HG03196 (cell line): Measurements from ENCODE around the gene GRPR.
"Not testable (repeated sequence)": the region's sequence is repeated elsewhere in the genome, so short reads cannot be mapped to it uniquely, and the experiment has no call there.

Source experiments
- ATAC-seq: cut with Tn5 transposase; IDR thresholded peaks from one replicate; pipeline ENCODE4 v1.9.1; 2021; ENCODE audit not compliant: unreplicated experiment

The GRPR gene

DNA sequence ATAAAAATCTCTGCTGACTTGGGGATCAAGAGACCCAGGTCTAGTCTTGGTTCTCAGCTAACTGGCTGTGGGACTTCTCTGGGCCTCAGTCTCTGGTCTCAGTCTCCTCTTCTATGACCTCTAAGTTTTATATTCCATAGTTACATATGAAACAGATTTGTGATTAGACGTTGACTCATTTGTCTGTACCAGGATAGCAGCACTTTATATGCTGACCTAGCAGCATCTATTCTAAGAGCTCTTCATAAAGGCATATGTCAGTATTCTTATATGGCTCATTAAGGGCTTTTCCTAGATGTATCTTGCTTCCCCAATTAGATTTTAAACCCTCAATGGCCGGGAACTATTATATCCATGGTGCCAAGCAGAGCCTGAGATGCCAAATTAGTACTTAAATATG lies 12.7 kb downstream of the GRPR start:
- ATAC-seq = no peak

GRCh38 chrX:16137416-16138107 lies 14.2 kb downstream of the GRPR start:
- peak; percentile 64 for ATAC-seq

GRCh38 chrX:16138108-16138427 lies 14.7 kb downstream of the GRPR start:
- ATAC-seq = peak; percentile 43

DNA sequence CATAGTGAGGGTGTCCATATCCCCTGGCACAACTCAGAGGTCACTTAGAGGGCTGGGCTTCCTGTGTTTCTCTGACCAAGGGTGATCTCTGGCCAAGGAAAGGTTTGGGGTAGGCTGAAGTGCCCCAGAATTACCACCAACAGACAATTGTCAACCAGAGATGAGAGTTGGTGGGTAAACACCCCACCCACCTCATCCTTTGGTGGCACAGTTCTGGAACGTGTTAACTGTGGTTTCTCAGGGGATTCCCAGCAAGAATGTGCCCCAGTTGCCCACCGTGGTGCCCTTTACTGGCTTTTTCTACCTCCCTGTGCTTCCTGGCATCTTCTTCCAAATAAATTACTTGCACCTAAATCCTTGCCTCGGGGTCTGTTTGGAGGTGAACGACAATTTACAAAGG lies 17.1 kb downstream of the GRPR start:
- ATAC-seq = no peak

- no peak for ATAC-seq
Observed at GRCh38 chrX:16140983-16141382, 17.6 kb downstream of the GRPR start.

DNA sequence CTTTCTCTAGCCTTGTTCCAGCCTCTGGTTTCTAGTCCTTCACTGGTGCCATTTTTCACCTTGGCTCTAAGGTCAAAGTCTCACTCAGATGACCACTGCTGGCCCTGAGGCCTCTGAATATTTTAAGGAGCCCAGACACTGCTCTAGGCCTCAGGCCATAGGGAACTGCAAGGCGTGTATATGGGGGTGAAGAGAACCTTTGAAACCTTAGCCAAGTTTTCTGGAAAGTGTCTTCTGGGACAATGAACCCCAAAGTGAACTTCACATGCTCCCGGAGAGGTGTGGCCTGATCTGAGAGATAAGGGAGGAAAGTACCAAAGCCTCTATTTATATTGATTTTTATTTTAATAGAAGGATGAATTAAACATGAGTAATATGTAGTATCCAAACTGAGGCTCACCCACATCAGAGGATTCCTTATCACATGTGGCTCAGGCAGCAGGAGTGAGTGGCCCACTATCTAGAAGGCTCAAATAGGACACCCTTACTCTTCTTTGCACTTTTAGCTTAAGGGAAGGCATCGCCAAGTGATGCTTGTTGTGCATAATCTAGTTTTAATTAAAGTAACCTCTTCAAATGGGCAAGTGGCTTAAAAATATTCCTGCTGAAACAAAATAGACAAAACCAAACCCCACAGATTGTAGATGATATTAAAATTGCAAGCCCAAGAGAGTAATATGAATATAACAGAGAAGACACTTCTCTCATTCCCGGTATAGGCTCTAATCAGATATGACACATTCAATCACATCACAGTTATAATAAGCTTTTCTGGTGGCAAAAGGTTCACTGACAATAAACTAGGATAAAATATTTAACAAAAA lies 18.3 kb downstream of the GRPR start:
- no peak for ATAC-seq

GRCh38 chrX:16142246-16142558 lies 18.8 kb downstream of the GRPR start:
- no peak for ATAC-seq

DNA sequence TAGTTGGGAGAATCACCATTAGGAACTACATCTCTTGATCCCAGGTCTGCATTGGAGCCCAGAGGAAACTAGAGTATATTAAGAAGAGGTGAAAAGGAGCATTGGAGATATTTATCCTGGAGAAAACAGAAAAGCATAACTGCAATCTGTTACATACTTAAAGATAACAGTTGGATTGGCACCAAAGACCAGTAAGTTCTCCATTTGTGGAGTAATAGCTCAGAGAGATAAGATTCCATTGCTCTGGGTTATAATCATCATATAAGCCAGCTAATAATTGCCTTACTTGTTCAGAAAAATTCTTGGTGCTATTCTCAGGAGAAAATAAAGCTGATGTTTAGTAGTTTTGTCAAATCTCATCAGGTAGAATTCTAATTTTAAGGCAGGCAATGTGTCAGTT lies 20.6 kb downstream of the GRPR start:
- ATAC-seq = no peak

DNA sequence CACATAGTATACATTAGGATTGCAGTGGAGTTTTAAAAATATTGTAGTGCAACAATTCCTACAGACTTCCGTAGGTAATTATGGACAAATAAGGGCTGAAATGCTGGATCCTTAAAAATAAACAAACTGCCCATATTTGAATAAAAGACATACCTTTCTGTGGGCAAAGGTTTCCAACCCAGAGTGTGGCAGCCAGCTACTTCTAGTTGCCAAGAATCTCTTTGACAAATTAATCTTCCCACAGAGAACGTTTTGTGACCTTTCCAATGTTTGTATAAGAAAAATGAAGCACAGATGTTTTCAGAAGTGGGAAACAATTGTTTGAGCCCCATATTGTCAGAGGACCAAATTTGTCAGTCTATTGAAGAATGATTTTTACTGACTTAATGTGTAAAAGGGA lies 21.1 kb downstream of the GRPR start:
- no peak for ATAC-seq

DNA sequence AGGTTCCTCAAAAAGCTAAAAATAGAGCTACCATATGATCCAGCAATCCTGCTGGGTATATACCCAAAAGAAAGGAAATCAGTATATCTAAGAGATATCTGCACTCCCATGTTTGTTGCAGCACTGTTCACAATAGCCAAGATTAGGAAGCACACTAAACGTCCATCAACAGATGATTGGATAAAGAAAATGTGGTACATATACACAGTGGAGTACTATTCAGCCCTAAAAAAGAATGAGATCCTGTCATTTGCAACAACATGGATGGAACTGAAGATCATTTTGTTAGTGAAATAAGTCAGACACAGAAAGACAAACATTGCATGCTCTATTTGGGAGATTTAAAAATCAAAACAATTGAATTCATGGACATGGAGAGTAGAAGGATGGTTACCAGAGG lies 21.7 kb downstream of the GRPR start:
- ATAC-seq = not testable (repeated sequence)

- no peak for ATAC-seq
Observed at GRCh38 chrX:16145656-16146055, 22.3 kb downstream of the GRPR start.

DNA sequence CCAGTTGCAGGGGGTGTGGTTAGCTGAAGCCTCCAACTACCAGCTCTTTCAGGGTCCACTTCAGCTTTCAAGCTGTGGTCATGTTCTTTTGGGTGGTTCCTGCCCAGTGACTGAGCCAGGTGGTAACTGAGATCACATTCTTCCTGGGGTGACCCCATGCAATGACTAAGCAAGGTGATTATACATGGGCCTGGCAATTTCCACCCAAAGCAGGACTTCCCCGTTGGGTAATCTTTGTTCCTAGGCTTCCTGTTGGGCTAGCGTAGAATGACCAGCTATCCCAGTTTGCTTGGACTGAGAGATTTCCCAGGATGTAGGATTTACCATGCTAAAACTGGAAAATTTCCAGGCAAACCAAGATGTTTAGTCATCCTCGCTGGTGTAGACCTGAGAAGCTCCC lies 25.5 kb downstream of the GRPR start:
- ATAC-seq = no peak

DNA sequence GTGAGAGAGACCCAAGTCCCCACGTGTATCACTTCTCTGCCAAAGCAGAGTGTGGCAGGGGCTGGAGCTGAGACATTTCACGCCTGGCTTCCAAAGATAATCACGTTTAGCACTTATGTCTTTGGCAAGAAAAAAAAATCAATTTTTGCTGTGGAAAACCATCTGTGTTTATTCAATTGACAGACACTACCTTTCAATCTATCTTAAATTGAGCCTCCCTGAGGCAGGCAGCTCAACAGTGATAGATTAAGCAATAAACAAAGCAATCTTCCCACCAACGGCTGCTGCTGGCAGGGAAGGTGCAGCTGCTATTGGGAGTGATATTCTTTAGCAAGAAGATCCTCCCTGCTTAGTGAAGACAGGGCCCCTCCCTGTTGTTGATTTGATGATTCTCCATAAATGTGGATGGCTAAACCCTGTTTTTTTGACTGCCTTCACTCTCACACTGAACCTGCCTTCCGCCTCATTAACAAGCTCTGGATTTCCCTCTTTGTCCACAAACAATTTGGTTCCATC lies 32.3 kb downstream of the GRPR start:
- no peak for ATAC-seq

DNA sequence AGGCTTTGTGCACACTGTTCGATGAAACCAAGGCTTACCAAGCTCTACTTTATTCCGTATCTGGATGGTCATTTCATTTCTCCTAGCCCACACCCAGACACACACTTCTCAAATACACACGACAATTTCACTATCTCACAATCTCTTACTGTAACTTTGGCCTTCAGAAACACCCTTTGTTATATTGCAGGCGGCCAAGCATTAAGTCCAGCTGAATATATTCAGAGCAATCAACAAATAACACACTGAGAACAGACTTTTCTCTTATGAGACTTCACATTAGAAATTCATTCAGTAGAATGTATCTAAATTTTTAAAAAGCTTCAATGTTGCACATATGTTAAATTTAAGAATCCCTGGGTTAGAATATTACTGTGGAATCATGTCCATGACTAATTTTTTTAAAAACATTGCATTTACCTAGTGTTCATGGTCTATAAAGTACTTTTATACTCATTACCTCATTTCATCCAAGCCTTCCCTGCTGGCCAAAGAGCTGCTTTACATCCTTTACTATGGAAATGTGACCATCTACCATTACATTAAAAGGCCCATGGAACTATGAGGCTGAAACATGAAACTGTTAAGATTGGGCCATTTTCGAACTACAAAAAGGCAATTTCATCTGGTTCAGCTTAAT lies 33.4 kb downstream of the GRPR start:
- ATAC-seq = no peak

- no peak for ATAC-seq
Observed at GRCh38 chrX:16160729-16161128, 37.4 kb downstream of the GRPR start.

DNA sequence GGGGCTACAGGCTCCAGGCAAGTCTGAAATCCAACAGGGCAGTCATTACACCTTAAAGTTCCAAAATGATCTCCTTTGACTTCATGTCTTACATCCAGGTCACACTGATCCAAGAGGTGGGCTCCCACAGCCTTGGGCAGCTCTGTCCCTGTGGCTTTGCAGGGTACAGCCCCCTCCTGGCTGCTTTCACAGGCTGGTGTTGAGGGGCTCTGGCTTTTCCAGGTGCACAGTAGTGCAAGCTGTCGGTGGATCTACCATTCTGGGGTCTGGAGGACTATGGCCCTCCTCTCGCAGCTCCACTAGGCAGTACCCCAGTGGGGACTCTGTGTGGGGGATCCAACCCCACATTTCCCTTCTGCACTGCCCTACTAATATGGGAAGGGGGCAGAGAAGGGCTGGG lies 37.8 kb downstream of the GRPR start:
- not testable (repeated sequence) for ATAC-seq

DNA sequence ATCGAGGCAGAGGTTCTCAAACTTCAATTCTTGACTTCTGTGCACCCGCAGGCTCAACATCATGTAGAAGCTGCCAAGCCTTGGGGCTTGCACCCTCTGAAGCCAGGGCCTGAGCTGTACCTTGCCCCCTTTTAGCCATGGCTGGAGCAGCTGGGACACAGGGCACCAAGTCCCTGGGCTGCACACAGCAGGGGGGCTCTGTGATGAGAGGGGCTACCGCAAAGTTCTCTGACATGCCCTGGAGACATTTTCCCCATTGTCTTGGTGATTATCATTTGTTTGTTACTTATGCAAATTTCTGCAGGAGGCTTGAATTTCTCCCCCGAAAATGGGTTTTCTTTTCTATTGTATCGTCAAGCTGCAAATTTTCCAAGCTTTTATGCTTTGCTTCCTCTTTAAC lies 39.0 kb downstream of the GRPR start:
- no peak for ATAC-seq

DNA sequence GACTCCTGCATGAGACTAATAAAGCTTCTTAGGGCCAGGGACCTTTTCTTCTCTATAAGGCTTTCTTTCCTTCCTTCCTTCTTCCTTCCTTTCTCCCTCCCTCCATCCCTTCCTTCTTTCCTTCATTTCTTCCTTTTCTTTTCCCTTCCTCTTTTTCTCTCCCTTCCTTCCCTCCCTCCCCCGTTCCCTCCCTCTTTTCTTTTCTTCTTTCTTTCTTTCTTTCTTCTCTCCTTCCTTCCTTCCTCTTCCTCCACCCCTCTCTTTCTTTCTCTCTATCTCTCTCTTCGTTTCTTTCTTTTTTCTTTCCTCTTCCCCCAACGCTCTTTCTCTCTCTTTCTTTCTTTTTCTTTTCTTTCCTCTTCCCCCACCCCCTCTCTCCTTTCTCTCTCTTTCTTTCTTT lies 41.4 kb downstream of the GRPR start:
- ATAC-seq = no peak

DNA sequence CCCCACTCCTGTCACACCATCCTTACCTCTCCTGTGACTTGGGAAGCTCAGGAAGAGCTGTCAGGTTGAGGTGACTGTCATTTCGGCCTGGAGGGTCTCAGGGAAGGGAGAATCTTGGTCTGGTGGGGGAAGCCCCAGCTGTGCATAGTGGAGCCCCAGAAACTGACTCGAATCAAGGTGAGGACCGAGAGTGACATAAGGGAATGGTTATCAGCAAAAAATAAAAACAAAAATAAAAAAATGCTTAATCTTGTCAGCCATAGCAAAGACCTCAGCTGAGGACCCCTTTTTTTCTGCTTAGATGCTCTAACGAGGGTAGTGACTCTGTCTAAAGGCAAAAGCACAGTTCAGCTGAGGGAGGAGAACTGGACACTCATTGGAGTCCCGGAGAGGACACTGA lies 43.8 kb downstream of the GRPR start, which contains the start of gene MAGEB17:
Gene MAGEB17 (plus strand): TSS at position 301 of the 400 bp plus-strand sequence. CDS start 2,902 bp downstream, outside the sequence.
- no peak for ATAC-seq

DNA sequence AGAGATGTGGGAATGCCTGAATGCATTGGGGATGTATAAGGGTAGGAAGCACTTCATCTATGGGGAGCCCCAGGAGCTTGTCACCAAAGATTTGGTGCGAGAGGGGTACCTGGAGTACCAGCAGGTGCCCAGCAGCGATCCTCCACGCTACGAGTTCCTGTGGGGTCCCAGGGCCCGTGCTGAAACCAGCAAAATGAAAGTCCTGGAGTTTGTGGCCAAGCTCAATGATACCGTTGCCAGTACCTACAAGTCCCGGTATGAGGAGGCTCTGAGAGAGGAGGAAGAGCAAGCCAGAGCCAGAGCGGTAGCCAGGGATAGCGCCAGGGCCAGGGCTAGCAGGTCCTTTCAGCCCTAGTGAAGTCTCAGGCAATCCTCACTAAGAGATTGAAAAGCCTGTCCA lies 47.7 kb downstream of the GRPR start:
- no peak for ATAC-seq

- no peak for ATAC-seq
Observed at GRCh38 chrX:16171944-16172343, 48.6 kb downstream of the GRPR start.

- ATAC-seq = no peak
Observed at GRCh38 chrX:16172391-16172790, 49.0 kb downstream of the GRPR start.
